ENCODE data around the gene TULP4.
"Not testable (repeated sequence)": the region's sequence is repeated elsewhere in the genome, so short reads cannot be mapped to it uniquely, and the experiment has no call there.

TULP4 gene

DNA sequence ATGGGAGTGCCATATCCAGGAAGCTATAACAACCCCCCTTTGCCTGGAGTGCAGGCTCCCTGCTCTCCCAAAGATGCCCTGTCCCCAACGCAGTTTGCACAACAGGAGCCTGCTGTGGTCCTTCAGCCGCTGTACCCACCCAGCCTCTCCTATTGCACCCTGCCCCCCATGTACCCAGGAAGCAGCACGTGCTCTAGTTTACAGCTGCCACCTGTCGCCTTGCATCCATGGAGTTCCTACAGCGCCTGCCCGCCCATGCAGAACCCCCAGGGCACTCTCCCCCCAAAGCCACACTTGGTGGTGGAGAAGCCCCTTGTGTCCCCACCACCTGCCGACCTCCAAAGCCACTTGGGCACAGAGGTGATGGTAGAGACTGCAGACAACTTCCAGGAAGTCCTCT, 191.0 kb downstream of the TULP4 start:
- DNase-seq: no peak

DNA sequence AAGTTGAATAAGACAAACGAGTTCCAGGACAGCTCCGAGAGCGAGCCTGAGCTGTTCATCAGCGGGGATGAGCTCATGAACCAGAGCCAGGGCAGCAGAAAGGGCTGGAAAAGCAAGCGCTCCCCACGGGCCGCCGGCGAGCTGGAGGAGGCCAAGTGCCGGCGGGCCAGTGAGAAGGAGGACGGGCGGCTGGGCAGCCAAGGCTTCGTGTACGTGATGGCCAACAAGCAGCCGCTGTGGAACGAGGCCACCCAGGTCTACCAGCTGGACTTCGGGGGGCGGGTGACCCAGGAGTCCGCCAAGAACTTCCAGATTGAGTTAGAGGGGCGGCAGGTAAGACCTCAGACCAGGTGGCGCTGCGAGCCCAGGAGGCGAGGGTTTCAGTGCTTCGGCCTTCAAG, 191.6 kb downstream of the TULP4 start:
- no peak for DNase-seq

DNA sequence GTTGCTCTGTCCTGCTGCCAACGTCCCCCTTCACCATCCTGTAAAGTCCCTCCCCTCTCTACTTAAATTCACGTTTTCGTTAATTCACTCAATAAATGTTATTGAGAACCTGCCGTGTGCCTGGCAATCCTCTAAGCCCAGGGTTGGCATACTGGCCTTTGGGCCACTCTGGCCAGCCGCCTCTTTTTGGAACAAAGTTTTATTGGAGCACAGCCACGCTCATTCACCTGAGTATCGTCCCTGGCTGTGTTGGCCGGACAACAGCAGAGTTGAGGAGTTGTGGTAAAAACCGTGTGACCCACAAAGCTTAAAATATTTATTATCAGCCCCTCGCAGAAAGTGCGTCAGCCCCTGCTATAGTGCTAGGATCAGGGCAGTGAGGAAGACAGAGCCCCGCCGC, 192.9 kb downstream of the TULP4 start:
- DNase-seq: no peak

DNA sequence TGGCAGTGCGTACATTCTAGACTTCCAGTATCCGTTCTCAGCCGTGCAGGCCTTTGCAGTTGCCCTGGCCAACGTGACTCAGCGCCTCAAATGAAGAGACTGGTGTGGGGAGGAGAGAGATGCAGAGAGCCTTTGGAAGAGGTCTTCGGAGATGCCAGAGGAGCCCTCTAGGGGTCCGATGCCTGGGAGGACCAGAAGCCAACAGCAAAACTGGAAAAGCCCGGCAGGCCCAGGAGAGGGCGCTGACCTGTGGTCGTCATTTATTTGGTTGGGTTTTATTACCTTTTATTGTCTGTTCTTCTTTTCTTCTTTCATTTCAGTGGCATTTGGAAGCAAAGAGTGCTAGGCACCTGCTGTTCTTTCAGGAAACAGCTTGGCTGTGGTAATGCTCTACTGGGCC, 194.3 kb downstream of the TULP4 start:
- no peak for DNase-seq

DNA sequence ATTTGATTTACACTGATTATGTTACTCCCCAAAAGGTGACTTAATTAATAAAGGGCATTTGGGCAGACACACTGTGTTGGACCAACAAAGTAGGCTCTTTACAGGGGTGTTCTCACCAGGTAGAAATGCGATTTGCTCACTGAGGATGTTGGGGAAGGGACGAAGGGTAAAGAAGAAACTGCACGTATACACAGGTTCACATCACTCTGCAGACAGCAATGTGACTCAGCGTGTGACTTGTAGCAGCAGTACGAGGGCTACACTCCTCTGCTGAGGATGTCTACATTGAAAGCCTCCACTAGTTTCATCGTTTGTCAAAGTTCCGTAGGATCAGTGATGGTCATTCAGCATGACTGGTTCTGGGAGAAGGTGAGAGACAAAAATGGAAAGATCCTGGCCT, 194.9 kb downstream of the TULP4 start:
- DNase-seq: no peak

DNA sequence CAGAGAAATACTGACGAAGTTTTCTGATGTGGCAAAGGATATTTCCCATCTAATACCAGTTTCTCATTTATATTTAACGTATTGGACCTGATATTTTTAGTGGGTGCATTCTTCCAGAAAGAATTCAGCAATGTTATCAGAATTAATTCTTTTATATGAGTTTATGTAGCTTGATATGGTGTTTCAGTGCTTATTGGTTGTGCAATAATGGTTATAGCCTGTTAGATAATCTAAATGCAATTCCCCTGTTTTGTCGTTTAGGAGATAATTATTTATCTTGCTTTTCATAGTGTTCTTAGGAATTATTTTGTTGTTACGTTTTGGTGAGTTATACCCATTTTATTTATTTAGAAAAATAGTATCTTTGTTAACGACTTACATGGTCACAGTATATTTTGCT, 196.2 kb downstream of the TULP4 start:
- no peak for DNase-seq

DNA sequence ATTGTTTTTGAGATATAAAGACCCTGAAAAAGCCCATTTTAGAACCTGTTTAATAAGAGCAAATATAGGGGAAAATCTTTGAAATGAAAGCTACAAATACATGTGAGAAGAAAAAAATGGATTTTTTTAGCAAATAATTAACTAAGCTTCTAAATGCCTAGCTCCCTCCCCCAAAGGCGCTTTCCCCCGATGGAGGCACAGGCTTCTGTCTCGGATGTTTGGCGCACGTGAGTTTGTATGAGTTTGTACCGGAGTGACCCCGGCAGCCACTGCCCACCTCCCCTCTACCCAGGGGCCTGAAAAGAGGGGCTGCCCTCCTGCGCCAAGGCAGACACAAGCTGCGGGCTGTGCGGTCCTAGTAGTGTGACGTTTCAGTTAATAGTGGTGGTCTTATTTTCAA, 197.2 kb downstream of the TULP4 start:
- no peak for DNase-seq

DNA sequence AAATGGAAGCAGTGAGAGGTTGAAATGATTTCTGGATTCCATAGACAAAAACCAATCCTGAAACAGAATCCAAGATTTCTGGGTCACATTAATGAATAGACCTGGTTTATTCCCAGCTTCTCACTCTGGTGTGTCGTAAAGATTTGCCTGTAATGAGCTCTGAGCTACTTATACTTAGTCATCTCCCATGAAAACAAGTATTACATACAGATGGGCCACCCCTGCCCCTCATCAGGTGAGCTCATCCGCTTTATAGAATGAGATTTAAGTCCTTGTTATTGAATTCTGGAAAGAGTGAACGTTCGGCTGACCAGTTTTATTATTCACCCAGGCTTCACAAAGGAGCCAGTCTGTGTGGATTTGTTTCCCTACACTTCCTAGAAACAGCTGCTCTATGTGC, 200.5 kb downstream of the TULP4 start:
- DNase-seq: no peak

DNA sequence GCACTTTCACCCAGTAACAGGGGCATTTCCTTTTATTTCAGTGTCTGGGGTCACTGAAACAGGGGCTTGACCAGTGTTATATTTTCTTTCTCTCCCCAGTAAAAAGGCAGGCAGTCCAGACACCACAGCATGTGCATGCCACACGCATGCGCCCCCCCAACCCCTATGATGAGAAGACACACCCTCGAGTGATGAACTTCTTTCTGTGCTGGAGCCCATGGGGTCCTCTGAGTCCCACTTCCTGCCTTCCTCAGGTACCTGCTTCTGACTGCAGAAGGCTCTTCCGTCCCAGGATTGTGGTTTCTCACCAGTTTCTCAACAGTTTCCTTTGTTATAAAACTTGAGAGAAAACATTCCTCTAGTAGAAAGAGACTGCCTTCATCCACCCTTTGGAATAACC, 201.9 kb downstream of the TULP4 start:
- no peak for DNase-seq

DNA sequence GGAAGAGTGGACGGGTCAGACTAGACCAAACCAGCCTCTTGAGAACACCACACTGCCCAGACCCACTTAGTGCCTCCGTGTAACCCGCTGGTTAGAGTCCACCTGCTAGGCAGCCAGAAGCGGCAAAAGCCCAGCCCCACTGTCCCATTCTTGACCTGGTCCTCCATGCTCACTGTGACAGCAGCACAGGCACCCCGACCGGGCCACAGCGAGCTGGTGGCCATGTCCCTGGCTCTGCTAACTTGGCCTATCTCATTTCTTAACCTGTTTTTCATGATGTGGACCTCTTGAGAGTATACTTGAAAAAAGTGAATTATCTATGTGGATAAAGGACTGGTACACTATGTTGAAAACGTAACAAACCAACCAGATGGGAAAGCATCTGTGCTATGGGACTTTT, 202.7 kb downstream of the TULP4 start:
- no peak for DNase-seq

DNA sequence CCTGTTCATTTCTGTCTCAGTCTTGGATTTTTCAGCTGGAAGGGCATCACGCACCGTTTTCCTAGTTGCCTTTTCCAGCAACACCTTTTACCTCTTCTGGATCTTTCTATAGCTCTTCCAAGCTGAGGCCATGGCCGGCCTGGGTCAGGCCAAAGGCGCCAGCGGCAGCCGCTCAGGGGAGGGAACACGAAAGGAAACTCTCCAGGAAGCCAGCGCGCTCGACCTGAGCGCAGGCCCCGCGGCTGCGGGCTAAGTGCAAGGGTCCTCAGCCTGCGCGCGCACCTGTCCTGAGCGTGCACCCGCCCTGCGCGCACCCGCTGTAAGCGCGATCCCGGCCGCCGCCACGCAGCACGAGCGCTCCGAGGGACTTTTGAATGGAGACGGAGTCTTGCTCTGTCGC, 203.8 kb downstream of the TULP4 start:
- DNase-seq: peak; percentile 43

DNA sequence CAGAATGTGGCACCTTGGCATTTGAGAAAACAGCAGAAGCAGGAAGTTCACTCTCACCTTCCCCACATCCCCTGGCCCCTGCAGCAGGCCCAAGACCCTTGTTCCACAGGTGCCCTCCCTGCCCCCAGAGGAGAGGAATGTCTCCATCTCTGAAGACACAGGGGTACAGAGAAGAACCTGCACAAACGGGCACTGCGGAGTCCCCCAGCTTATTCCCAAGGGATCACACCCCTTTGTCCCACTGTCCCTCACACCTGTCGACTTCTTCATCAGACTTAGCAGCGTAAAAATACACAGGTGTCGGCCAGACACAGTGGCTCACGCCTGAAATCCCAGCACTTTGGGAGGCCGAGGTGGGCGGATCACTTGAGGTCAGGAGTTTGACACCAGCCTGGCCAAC, 204.8 kb downstream of the TULP4 start:
- no peak for DNase-seq

DNA sequence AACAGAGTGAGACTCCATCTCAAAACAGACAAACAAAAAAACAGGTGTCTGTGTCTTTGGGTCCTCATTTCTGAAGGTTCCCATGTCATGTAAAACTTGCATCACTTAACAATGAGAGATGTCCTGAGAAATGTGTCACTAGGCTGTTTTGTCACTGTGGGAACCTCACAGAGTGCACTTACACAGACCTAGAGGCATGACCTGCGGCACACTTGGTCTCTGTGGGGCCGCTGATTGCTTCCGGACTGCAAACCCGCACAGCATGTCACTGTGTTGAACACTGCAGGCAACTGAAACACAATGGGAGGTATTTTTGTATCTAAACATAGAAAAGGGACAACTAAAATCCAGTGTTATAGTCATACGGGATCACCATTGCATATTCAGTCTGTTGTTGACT, 205.3 kb downstream of the TULP4 start:
- DNase-seq: no peak

DNA sequence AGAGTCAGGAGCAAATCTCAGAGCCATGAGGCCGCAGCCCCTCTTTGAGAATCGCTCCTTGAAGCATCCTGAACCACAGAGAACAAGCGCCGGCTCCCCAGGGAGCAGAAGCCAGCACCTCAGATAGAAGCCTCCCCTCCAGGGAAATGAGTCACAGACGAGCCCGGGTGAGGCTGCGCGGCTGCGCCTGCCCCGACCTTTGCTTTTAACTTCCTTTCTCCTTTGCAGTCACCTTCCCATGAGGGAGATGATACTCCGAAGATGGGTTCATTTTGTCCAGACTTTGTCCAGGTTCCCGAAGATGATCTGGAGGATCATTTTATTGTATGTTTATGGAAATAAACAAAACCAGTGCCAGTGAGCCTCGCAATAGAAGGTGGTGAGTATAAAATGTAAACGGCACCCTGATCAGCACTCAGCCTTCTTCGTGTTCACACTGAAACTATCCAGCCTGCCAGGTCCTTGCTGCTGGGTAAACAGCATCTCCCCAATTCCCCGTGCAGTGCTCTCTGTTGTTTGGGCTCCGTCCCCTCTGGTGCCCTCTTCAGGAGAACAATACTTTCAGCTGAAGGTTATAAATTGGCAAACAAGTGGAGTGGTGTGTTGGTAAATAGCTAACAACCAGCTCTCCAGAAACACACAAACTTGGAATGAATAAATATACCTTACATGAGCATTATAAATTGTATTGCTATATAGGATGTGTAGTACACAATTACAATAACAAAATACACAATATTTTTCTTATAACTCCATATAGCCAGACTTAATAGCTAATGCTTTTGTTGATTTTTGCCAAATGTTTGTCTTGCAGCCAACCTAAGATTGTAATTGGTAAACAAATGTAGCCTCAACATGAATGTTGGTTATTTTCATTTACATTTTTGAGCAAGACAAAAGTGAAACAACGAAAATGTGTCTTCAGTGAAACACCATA, 206.2 kb downstream of the TULP4 start:
- no peak for DNase-seq

DNA sequence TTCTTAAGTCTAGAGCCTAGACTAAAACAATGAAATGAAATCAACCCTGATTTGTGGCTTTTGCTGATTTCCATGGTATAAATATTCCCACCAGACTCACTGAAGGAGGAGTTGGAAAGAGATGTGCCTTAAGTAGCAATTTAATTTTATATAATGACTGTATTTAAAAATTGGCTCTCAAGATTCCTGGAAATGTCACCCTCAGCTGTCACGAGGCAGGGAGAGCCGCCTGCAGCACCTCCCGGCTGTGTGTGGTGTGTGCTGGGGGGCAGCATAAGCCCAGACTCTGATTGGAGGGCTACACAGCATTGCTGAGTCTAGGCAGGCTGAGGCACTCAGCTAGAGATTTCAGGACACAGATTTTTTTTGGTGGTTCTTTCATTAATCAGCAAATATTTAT, 207.0 kb downstream of the TULP4 start:
- no peak for DNase-seq

DNA sequence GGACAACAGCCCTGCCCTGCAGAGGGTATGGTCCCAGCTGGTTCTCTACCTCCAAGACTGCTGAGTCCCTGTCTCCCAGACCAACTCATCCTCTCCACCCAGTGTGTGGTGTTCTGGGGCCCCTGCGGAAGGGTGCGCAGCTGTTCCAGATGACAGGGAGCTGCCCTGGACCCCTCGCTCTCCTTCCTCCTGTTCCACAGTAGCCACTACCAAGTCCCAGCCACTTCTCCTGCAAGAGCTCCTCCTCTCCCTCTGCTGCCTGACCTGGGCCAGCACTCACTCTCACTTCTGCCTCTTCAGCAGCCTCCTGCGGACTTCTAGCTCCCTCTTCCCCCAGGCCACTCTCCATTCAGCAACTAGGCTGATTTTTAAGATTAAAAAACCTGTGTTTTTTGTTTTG, 207.5 kb downstream of the TULP4 start:
- no peak for DNase-seq

DNA sequence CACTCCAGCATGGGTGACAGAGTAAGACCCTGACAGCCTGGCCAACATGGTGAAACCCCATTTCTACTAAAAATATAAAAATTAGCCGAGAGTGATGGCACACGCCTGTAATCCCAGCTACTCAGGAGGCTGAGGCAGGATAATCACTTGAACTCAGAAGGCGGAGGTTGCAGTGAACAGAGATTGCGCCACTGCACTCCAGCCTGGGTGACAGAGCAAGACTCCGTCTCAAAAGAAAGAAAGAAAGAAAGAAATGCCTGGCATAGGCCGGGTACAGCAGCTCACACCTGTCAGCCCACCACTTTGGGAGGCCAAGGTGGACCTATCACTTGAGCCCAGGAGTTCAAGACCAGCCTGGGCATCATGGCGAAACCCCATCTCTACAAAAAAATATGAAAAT, 208.7 kb downstream of the TULP4 start:
- DNase-seq: not testable (repeated sequence)

DNA sequence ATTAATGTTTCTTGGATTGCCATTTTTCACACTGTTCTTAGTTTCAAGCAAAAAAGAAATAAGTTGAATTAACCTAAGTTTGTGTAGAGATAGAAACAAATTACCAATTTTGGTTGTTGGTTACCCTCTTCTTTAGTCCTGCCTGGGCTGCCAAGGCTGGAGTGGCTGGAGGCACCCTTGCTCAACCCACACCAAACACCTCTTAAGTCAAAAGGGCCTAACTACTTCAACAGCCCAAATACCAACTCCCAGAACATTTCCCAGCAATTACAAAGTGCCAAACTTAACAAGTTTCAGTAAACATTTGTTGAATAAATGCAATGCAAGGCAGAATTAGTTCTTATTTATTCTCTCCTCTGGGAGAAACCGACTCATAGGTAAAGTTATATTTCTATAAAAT, 209.5 kb downstream of the TULP4 start:
- no peak for DNase-seq

DNA sequence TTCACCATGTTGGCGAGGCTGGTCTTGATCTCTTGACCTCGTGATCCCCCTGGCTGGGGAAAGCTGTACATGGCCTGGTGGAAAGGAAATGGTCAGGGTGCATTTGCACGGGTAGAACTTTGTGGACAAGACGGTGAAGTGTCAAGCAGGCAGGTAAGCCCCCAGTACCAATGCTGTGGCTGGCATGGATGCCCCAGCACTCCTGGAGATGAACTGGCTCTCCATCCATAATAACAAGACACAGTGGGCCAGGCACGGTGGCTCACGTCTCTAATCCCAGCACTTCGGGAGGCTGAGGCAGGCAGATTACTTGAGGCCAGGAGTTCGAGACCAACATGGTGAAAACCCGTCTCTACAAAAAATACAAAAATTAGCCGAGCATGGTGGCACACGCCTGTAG, 210.4 kb downstream of the TULP4 start:
- DNase-seq: no peak

DNA sequence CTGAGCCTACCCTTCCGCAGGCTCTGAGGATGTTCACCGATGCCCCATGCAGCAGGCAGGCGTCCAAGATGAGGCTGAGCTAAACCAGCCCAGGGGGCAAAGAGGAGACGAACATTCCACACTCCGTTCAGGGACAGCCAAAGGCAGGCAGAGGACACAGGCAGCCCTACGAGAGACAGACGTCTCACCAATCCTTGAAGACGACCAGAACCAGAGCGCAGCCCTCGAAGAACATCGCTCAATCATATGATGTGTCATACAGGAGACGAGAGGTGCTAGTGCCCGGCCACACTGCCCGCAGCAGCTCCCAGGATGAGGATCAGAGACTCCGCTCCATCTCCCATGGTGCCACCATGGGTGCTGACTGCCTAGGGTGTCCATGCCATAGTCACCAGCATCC, 212.0 kb downstream of the TULP4 start:
- DNase-seq: no peak

DNA sequence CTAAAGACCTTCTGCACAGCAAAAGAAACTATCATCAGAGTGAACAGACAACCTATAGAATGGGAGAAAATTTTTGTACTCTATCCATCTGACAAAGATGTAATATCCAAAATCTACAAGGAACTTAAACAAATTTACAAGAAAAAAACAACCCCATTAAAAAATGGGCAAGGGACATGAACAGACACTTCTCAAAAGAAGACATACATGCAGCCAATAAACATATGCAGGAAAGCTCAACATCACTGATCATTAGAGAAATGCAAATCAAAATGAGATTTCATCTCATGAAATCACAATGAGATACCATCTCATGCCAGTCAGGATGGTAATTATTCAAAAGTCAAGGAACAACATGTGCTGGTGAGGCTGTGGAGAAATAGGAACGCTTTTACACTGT, 215.6 kb downstream of the TULP4 start:
- DNase-seq: not testable (repeated sequence)

DNA sequence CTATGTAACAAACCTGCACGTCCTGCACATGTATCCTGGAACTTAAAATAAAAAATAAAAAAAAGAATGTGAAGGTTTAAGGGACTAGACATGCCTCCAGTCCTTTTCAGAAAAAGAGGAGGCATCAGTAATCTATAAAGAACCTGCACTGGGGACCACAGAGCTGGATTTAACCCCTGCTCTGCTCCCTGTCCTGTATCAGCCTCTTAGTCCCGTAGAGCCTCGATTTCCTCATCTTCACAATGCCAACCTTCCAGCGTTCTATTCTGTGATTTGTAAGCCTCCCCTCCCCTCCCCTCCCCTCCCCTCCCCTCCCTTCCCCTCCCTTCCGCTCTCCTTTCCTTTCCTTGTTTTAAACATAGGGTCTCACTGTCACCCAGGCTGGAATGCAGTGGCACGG, 216.6 kb downstream of the TULP4 start:
- DNase-seq: no peak

DNA sequence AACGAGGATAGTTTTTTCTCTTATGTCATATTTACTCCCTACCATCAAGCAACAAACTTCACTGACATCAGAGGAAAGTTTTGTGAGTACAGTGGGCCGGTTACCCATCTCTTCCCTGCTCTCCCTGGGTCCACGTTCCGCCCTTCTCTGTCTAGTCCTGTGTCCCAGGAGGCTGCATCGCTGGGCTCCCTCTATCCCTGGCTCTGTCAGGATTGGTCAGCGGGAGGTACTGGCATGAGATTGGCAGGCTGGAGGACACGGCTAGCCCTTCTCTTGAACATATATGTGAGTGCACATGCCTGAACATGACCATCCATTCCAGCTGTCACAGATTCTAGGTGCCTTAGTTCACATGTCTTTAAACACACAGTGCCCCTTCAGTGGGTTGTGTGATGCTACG, 217.4 kb downstream of the TULP4 start:
- DNase-seq: no peak

DNA sequence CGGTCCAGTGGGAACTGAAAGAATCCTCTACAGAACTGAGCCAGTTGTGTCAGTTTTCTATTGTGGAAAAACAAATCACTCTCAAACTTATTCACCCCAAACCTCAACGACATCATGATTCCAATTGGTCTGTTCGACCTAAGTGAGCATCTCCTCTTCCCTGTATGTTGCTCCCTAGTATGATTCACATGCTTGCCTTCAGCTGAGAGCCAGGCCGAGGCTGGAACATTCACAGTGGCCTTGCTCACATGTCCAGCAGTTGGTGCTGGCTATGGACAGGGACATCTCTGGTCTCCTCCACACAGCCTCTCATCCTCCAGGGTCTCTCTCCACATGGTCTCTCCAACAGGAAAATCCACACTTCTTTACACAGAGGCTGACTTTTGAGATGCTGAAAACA, 219.3 kb downstream of the TULP4 start:
- DNase-seq: no peak

DNA sequence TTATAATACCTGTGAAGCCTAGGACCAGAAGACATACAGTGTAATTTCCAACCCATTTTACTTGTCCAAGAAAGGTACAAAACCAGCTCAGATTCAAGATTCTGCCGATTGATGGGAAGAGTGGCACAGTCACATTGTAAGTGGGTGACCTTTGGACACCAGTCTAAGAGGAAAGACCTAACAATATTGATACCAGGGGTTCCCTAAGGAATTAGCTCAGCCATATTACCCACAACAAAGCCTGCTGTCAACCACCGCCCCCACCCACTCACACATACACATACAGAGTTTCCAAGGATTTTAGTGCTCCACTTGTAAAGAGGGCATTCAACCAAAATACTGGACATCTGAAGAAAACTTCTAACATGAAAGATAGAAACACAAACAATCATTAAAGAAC, 219.7 kb downstream of the TULP4 start:
- no peak for DNase-seq

All from right kidney (tissue), 1 donor.